Inflammatory macrophage treated with lipopolysaccharide for 4 hours (primary cell): Measurements from ENCODE around the gene RALGPS1.

Source experiments
- DNase-seq: peaks from one replicate; pipeline ENCODE4 v3.0.0-alpha.2; 2020

The RALGPS1 gene

GRCh38 chr9:127180457-127181314 is 266.1 kb downstream of the RALGPS1 start:
- no peak for DNase-seq

GRCh38 chr9:127181315-127181580 is 266.7 kb downstream of the RALGPS1 start:
- no peak for DNase-seq

- DNase-seq: no peak
These were observed 267.1 kb downstream of the RALGPS1 start for GRCh38 chr9:127181595-127182190.

- DNase-seq: no peak
These were observed 268.5 kb downstream of the RALGPS1 start for GRCh38 chr9:127182901-127183746.

DNA sequence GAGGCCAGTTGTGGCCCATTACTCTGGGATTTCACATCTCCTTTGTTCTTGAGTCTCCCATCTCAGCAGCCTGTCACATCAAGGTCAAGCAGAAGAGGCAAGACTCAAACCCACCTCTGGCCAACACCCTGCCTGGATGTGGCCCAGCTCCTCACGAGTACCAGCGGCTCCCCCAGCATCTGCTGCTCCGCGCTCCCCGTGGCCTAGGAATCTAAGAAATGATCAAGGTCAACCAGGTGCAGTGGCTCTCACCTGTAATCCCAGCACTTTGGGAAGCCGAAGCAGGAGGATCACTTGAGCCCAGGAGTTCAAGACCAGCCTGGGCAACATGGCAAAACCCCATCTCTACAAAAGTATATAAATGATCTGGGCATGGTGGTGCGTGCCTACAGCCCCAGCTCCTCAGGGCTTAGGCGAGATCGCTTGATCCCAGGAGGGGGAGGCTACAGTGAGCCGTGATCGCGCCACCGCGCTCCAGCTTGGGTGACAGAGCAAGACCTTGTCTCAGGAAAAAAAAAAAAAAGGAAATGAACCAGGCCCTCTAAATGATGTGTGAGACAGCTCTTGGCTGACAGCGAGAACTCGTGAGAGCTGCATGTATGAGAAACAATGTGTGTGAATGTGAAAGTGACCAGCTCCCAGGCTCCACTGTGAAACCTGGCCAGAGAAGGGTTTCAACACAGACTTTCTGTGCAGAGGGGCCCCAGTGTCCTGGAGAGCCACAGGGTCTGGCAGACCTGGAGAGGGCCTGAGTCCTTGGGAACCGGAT is 269.4 kb downstream of the RALGPS1 start:
- DNase-seq: no peak

- no peak for DNase-seq
These were observed 270.1 kb downstream of the RALGPS1 start for GRCh38 chr9:127184641-127185040.

- no peak for DNase-seq
These were observed 270.6 kb downstream of the RALGPS1 start for GRCh38 chr9:127185181-127185580.

DNA sequence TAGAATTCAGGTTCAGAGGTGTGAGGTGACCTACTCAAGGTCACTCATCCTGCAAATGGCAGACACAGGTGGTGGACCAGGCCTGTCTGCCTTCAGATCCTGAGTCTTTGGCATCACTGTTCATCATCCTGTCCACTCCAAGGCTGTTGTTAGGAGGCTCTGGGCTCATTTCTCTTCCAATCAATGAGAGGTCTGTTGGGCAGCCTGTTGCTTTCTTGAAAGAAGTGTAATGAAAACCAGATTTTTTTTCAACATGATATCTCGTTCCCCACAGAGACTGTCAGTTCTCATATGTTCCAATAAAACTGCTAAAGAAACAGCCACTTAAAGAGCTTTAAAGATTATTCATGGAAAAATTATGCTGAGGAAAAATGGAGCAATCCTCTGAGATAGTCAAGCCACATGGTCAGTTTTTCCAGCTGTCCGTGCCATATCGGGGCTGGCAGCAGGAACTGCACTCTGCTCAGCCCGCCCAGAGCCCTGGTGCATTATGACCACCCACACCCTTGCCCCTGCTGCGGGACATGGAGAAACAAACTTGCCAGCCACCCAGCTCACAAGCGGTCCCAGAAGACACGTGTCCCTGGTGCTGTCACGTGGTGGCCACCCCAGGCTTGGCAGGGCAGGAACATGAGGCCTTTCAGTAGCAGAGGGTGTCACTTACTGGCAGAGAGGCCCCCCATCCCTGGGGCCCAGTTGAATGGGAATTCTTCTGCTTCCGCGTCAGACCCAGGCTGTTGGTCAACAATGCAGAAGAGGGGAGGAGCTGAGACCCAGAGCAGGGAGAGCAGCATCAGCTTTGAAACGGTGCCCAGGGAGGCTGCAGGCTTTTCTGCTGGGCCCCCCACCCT is 271.6 kb downstream of the RALGPS1 start:
- no peak for DNase-seq

DNA sequence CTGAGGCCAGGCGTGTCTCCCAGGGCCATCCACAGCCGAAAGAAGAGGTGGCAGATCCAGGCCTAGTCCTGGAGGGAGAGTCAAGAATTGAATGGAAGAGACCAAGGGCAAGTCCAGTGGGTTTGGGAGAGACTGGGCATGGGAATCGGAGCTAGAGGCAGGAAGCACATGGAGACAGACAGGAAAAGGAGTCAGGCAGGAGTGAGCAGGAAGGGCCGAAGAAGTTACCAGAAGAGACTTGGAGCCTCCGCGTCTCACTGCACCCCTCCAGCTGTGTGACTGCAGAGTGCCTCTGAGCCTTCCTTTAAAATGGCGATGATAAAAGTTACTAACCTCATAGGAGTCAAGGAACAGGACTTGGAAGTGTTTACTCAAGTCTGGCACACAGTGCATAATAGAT is 272.2 kb downstream of the RALGPS1 start:
- DNase-seq: no peak

DNA sequence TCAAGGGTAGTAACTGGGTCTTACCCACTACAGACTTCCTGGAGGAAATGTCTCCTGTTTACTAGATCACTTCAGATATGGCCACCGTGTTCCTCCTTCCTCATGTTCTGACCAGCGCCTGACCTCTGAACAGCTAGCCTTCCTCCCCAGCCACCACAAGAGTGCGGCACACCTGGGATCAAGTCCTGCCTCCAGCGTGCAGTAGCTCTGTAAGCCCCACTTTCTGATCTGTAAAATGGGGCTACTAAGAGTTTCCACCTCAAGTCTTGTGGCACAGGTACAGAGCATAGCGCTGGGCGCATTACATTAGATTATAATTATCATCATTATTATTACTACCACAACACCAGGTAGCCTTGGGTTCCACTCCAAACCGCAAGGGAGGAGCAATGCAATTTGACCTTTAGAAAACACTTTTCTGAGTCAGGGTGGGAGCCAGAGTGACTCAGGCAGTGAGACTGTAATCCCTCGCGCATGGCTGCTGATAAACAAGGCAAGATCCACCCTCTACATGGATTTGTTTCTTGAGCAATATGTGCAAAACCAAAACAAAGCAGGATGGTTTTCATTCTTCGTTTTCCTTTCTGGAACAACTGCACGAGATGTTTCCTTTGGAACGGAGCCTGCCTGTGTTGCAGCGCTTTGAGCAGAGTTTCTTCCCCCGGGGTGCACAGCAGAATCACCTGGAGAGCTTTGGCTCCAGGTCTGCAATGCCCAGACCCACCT is 272.8 kb downstream of the RALGPS1 start:
- no peak for DNase-seq

- DNase-seq: no peak
These were observed 273.8 kb downstream of the RALGPS1 start for GRCh38 chr9:127188396-127188795.

- no peak for DNase-seq
These were observed 275.0 kb downstream of the RALGPS1 start for GRCh38 chr9:127189628-127190027.

DNA sequence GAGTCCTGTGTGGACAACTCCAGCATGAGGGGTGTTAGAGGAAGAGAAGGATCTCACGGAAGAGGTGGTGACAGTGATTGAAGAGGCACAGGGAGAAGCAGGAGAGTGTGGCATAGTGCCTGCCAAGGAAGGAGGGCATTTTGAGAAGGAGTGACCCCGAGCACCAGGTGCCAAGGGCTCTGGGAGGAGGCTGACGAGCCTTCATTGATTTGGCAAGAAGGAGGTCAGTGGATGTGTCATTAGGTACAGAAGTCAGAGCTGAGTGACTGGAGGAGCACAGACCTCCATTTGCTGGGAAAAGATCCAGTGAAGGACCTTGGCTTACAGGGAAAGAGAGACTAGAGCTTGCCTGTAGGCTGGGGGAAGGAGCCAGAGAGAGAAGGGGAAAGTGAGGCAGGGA is 278.2 kb downstream of the RALGPS1 start:
- DNase-seq: no peak

- no peak for DNase-seq
These were observed 278.9 kb downstream of the RALGPS1 start for GRCh38 chr9:127193483-127193882.

DNA sequence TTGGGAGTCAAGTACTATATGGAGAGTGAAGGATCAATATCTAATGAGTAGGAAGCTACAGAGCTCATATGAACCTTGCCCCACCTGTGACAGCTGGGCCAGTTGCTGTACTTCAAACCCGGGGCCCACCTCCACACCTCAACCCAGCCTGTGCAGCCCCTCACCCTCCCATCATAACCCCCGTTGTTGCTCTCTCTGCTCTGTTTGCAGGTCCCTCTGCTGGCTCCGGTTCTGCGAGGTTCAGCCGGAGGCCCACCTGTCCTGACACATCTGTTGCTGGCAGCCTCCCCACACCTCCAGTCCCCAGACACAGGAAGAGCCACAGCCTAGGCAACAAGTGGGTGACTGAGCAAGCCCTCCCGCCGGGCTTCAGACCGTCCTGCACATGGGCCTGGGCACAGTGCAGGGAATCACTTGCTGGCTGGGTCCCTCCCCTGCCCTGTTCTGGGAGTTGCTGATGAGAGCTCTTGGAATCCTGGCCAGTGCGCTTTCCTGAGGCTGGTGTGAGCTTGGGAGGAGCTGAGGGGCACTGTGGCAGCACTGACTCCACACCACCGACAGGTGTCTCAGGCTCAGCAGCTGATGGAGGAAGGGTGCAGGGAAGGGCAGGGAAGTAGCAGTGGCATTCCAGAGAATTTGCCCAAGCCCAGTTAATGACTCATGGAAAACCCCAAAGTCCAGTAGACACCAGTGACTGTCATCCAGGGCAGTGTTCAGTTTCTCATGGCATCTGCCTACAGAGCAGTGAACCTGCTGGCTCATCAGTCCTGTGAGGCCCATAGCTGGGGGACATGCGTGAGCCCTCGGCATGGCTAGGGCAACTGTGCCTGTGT is 280.5 kb downstream of the RALGPS1 start:
- no peak for DNase-seq

DNA sequence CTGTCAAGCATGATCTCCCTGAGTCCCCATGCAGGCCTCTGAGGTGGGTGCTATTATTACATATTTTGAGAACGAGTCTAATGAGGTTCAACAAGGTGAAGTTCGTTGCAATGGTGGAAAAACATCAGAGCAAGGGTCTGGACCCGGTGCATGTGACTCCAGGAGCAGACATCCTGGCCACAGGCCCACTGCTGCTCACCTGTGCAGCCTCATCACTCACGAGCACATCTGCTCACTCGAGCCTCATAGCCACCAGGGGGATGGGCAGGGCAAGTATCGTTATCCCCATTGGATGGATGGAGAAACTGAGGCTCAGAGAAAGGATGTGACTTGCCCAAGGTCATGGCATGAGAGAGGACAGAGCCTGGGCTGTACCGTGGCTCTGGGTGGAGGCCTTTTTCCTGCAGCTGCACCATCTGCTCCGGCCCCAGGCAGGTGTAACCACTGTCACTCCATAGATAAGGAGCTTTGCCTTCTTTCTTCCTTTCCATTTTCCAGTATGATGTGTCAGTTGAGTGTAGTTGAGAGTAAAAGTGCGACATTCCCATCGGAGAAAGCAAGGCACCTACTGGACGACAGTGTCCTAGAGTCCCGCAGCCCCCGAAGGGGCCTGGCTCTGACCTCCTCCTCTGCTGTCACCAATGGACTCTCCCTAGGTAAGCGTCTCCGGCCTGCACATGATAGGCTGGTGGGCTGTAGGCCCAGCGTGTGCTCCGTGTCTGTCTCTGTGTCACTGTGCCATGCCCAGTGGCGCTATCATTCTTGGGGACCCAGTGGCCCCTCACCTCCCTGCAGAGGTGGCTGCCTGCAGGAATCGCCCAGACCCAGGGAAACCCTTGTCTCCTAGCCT is 281.6 kb downstream of the RALGPS1 start:
- DNase-seq: no peak

GRCh38 chr9:127196826-127197145 is 282.2 kb downstream of the RALGPS1 start:
- DNase-seq: no peak

- no peak for DNase-seq
These were observed 282.7 kb downstream of the RALGPS1 start for GRCh38 chr9:127197186-127197860.

GRCh38 chr9:127197861-127198430 is 283.4 kb downstream of the RALGPS1 start:
- no peak for DNase-seq
